ENCODE data around the gene CMTM7. TPM values are rescaled to one million over a fixed set of nuclear protein-coding genes. Genes with fewer than 3 reads are reported as not detected.
A peak's percentile ranks its signal among the peaks of the same experiment; 100 is the strongest.

Gene CMTM7
- total RNA-seq, 2 donors from 2014 or later = 15.6 to 33.1 TPM

DNA sequence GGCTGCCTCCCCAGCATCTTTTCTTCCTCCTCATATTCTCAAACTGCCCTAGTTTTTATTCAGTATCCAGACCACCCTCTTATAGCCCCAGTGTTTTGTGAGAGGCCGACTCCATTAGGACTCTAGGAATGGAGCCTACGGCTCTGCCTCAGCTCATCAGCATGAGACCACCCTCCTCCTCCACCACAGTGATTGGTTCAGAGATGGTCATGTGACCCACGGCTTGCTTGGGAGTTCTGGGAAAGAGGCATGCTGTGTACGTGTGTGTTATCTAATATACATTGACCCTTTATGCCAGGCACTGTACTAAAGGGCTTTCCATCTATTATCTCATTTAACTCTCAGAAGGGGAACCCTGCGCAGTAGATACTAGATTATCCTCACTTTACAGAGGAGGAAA, 17.8 kb upstream of the CMTM7 start:
- intact Hi-C loops (cut with DNase I) = loop anchor here (2.0 kb wide), 1 partner anchor 95 kb away; no protein-coding TSS in a partner anchor
- 79% methylated on average over 5 of the region's 5 CpGs for WGBS
- no peak for TF ChIP-seq POLR2AphosphoS5 (IDR thresholded peaks at IDR 0.05)
- TF ChIP-seq, protein P1, sequence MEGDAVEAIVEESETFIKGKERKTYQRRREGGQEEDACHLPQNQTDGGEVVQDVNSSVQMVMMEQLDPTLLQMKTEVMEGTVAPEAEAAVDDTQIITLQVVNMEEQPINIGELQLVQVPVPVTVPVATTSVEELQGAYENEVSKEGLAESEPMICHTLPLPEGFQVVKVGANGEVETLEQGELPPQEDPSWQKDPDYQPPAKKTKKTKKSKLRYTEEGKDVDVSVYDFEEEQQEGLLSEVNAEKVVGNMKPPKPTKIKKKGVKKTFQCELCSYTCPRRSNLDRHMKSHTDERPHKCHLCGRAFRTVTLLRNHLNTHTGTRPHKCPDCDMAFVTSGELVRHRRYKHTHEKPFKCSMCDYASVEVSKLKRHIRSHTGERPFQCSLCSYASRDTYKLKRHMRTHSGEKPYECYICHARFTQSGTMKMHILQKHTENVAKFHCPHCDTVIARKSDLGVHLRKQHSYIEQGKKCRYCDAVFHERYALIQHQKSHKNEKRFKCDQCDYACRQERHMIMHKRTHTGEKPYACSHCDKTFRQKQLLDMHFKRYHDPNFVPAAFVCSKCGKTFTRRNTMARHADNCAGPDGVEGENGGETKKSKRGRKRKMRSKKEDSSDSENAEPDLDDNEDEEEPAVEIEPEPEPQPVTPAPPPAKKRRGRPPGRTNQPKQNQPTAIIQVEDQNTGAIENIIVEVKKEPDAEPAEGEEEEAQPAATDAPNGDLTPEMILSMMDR (IDR thresholded peaks at IDR 0.05) = no peak
- TF ChIP-seq POLR2A (IDR thresholded peaks at IDR 0.05) = no peak

DNA sequence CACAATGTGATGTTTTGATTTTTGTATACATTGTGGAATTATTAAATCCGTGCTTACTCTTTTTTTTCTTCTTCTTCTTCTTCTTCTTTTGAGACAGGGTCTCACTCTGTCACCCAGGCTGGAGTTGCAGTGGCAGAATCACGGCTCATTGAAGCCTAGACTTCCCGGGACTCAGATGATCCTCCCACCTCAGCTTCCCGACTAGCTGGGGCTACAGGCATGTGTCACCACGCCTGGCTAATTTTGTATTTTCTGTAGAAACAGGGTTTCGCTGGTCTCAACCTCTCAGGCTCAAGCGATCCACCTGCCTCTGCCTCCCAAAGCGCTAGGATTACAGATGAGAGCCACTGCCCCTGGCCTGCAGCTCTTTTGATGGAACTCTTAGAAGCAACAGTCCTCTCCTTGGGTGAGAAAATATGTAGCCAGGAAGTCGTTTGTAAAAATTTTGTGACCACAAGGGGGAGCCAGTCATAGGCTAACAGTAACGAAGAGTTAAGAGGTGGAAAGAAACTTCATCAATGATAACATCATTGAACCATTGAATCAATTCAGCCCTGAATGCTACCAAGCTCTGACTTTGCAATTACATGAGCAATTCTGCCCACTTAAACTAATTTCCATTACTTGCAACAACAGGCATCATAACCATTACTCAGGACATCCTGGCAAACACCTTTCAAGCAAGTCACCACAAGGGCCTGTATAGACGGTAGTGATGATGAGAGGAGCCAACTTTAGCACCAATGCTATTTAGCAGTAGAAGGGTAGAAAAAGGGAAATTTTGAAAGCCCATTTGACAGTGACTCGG, 16.7 kb upstream of the CMTM7 start:
- DNase-seq (ENCODE audit: low spot score) = peak; percentile 77
- H3K4me1 ChIP-seq (replicated peaks) = no peaks in the 10 kb centered on the region
- TF ChIP-seq POLR2AphosphoS5 (IDR thresholded peaks at IDR 0.05) (peak; percentile 38), POLR2A (IDR thresholded peaks at IDR 0.05) (no peak)
- TF ChIP-seq, protein P1 (IDR thresholded peaks at IDR 0.05) = peak; percentile 53 to 79 (median 70)
- H3K4me3 ChIP-seq = no peak overlapping the region
- H3K9me3 ChIP-seq = no peaks in the 10 kb centered on the region
- WGBS = 53% methylated on average over 12 of the region's 12 CpGs
- intact Hi-C loops (cut with DNase I) = loop anchor here (2.0 kb wide), 1 partner anchor 94 kb away; no protein-coding TSS in a partner anchor
- H3K36me3 ChIP-seq = no peaks in the 10 kb centered on the region
- H3K27me3 ChIP-seq (replicated peaks; ENCODE audit: insufficient read depth) = no peaks in the 10 kb centered on the region
- H3K27ac ChIP-seq = no peak overlapping the region

More for the DNA sequence above, 17.8 kb upstream of the CMTM7 start:
- Histone ChIP-seq H3K4me3 (no peak overlapping the region), H3K27ac (no peak overlapping the region), H3K27me3 (replicated peaks; ENCODE audit: insufficient read depth) (no peaks in the 10 kb centered on the region), H3K9me3 (no peaks in the 10 kb centered on the region), H3K4me1 (replicated peaks) (no peaks in the 10 kb centered on the region), H3K36me3 (no peaks in the 10 kb centered on the region)
- DNase-seq (ENCODE audit: low spot score) = no peak

DNA sequence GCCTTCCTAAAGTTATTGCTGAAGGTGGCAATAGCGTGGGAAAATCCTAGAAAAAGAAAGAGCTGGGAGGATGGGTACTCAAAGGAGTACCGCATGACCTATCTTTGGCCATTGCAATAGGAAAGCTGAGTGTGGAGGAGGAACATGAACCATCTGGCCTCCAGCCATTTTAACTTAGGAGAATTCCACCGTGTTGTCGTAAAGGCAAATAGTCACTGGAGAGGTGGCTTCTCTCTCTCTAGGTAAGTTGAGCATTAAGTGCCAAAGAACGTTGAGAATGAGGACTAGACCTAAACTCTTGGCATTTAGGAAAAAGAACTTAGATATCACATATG, 16.1 kb upstream of the CMTM7 start:
- Histone ChIP-seq H3K27ac (no peak overlapping the region), H3K9me3 (no peaks in the 10 kb centered on the region), H3K4me1 (replicated peaks) (no peaks in the 10 kb centered on the region), H3K27me3 (replicated peaks; ENCODE audit: insufficient read depth) (no peaks in the 10 kb centered on the region), H3K36me3 (no peaks in the 10 kb centered on the region), H3K4me3 (no peak overlapping the region)
- intact Hi-C loops (cut with DNase I) = loop anchor here (2.0 kb wide), 1 partner anchor 93 kb away; no protein-coding TSS in a partner anchor
- DNase-seq (ENCODE audit: low spot score) = no peak
- 88% methylated on average over 5 of the region's 5 CpGs for WGBS
- no peak for TF ChIP-seq POLR2AphosphoS5 (IDR thresholded peaks at IDR 0.05)
- TF ChIP-seq, protein P1 (IDR thresholded peaks at IDR 0.05) = no peak
- TF ChIP-seq POLR2A (IDR thresholded peaks at IDR 0.05) = no peak

DNA sequence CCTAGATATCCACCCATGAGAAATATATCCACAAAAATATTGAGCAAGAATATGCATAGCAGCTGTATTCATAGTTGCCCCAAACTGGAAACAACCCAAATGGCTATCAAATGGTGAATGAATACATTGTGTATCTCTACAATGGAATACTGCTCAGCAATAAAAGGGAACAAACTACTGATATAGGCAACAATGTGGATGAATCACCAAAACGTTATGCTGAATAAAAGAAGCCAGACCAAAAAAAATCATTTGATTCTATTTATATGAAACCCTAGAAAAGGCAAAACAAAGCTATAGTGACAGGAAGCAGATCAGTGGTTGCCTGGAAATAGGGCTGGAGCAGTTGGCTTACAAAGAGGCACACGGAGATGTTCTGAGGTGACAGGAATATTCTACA, 15.5 kb upstream of the CMTM7 start:
- TF ChIP-seq, protein P1 (IDR thresholded peaks at IDR 0.05) = no peak
- TF ChIP-seq POLR2AphosphoS5 (IDR thresholded peaks at IDR 0.05) = no peak
- TF ChIP-seq POLR2A (IDR thresholded peaks at IDR 0.05) = no peak
- H3K27me3 ChIP-seq (replicated peaks; ENCODE audit: insufficient read depth) = no peaks in the 10 kb centered on the region
- H3K4me1 ChIP-seq (replicated peaks) = no peaks in the 10 kb centered on the region
- no peak overlapping the region for H3K27ac ChIP-seq
- no peak for DNase-seq (ENCODE audit: low spot score)
- intact Hi-C loops (cut with DNase I) = no loop called here
- H3K36me3 ChIP-seq = no peaks in the 10 kb centered on the region
- no peak overlapping the region for H3K4me3 ChIP-seq
- no peaks in the 10 kb centered on the region for H3K9me3 ChIP-seq
- 65% methylated on average over 2 of the region's 2 CpGs for WGBS
